GM12878 (cell line): Measurements from ENCODE around the gene RCOR2. TPM values are rescaled to one million over a fixed set of nuclear protein-coding genes. Genes with fewer than 3 reads are reported as not detected.

Experiments
- ATAC-seq: fragments of 200-7000 bp; cut with Tn5 transposase; 3 replicates; pipeline ENCODE4 v1.9.1; 2020; ENCODE audit warnings: mild to moderate bottlenecking, moderate library complexity
- BruUV-seq: library from RNA; stranded (reverse); fragments of 400-500 nt; replicated peaks from 2 replicates; lab custom pipeline; 2021; lab: Mats Ljungman, UMichigan
- CTCF ChIA-PET: fragments of 300-600 bp; sonication (Branson Sonifier 250); formaldehyde crosslinking; extraction: SDS; loops from one replicate; lab custom pipeline; 2021; ENCODE audit warnings: inconsistent platforms; lab: Yijun Ruan, JAX
- POLR2A ChIA-PET: fragments of 350-600 bp; formaldehyde crosslinking; extraction: SDS; loops from one replicate; lab custom pipeline; 2021; ENCODE audit warnings: inconsistent platforms; lab: Charles Lee
- RAD21 ChIA-PET: fragments of 300-600 bp; sonication (Branson Sonifier 250); formaldehyde crosslinking; loops from one replicate; lab custom pipeline; 2023; ENCODE audit warnings: antibody characterized with exemption; ENCODE audit not compliant: unreplicated experiment; lab: Charles Lee
- SMC1A ChIA-PET: fragments of 300-600 bp; sonication (Branson Sonifier 250); formaldehyde crosslinking; loops from one replicate; lab custom pipeline; 2023; ENCODE audit not compliant: unreplicated experiment, uncharacterized antibody; lab: Charles Lee
- DNase-seq: peaks from one replicate; pipeline ENCODE4 v3.0.0-alpha.2; 2011; ENCODE audit warnings: low read depth, low spot score
- FAIRE-seq: peaks from 3 replicates; lab custom pipeline; 2011; peaks lifted over from hg19 to GRCh38; lab: Jason Lieb, UNC
- H2AFZ ChIP-seq: 2 replicates; pipeline ENCODE4 v1.6.0; 2011; ENCODE audit warnings: low read depth, low read length, control low read depth; ENCODE audit not compliant: control insufficient read depth
- H3K27ac ChIP-seq: 2 replicates; pipeline ENCODE4 v1.5.1; 2011; ENCODE audit warnings: control low read depth; ENCODE audit not compliant: control insufficient read depth, insufficient read depth
- H3K27me3 ChIP-seq, 2 experiments: replicated peaks in 1 of 2; 2 replicates each; pipeline versions ENCODE4 v1.6.0 to v1.6.1; 2011; ENCODE audit warnings: low read length in 1 of 2; ENCODE audit not compliant: control insufficient read depth in 2 of 2, insufficient read depth in 2 of 2
- H3K36me3 ChIP-seq, 2 experiments: 2 replicates each; pipeline ENCODE4 v1.5.1; 2011; ENCODE audit warnings: low read length in 1 of 2; ENCODE audit not compliant: control insufficient read depth in 2 of 2, insufficient read depth in 2 of 2
- H3K4me1 ChIP-seq: 2 replicates; pipeline ENCODE4 v1.6.1; 2011; ENCODE audit warnings: mild to moderate bottlenecking, low read length, moderate library complexity, mixed read lengths; ENCODE audit not compliant: control insufficient read depth, insufficient read depth
- H3K4me2 ChIP-seq: 2 replicates; pipeline ENCODE4 v1.6.0; 2011; ENCODE audit warnings: control low read depth; ENCODE audit not compliant: control insufficient read depth, insufficient read depth
- H3K4me3 ChIP-seq: fragments of 200-600 bp; sonication (generic); 2 replicates; pipeline ENCODE4 v1.5.1; 2016
- H3K79me2 ChIP-seq: 2 replicates; pipeline ENCODE4 v1.6.0; 2011; ENCODE audit warnings: low read length; ENCODE audit not compliant: control insufficient read depth, insufficient read depth
- H3K9ac ChIP-seq: 2 replicates; pipeline ENCODE4 v1.8.0; 2011; ENCODE audit warnings: low read length, control low read depth, mixed read lengths; ENCODE audit not compliant: control insufficient read depth, insufficient read depth
- H3K9me3 ChIP-seq: replicated peaks from 3 replicates; pipeline ENCODE4 v1.5.1; 2011; ENCODE audit warnings: mild to moderate bottlenecking, low read length; ENCODE audit not compliant: control insufficient read depth, insufficient read depth
- H4K20me1 ChIP-seq: 2 replicates; pipeline ENCODE4 v1.6.0; 2011; ENCODE audit not compliant: control insufficient read depth, insufficient read depth
- CBX5 ChIP-seq: sonication (generic); IDR thresholded peaks from 2 replicates; pipeline ENCODE4 v1.6.1; 2016; ENCODE audit warnings: low read depth, moderate library complexity, mild to moderate bottlenecking, inconsistent platforms
- CHD2 ChIP-seq: IDR thresholded peaks from 2 replicates; pipeline ENCODE4 v1.6.1; 2011; ENCODE audit warnings: low read depth, low read length, improper control_type of control experiment, borderline replicate concordance
- DPF2 ChIP-seq: fragments of 450-650 bp; IDR thresholded peaks from 2 replicates; pipeline ENCODE4 v1.6.1; 2017; ENCODE audit warnings: mild to moderate bottlenecking
- EGR1 ChIP-seq, 2 experiments: IDR thresholded peaks; 1 replicate in 1 of 2; 2 replicates in 1 of 2; pipeline ENCODE4 v1.6.1; 2011 to 2012; ENCODE audit warnings: low read depth in 2 of 2, low read length in 2 of 2, borderline replicate concordance in 1 of 2, mild to moderate bottlenecking in 1 of 2, moderate library complexity in 1 of 2
- EZH2 ChIP-seq: IDR thresholded peaks from 2 replicates; pipeline ENCODE4 v1.6.1; 2012; ENCODE audit warnings: low read depth, mild to moderate bottlenecking, control low read depth, inconsistent platforms, low read length, borderline replicate concordance; ENCODE audit not compliant: control insufficient read depth
- HDGF ChIP-seq: fragments of 450-650 bp; IDR thresholded peaks from 2 replicates; pipeline ENCODE4 v1.6.1; 2016; ENCODE audit warnings: antibody characterized with exemption
- NFXL1 ChIP-seq: fragments of 450-650 bp; IDR thresholded peaks from 2 replicates; pipeline ENCODE4 v1.6.1; 2017; ENCODE audit warnings: antibody characterized with exemption, mild to moderate bottlenecking, borderline replicate concordance
- NRF1 ChIP-seq: conservative IDR thresholded peaks from 2 replicates; pipeline ENCODE4 v1.6.1; 2011; ENCODE audit warnings: mild to moderate bottlenecking, low read depth, low read length, improper control_type of control experiment
- POLR2A ChIP-seq: IDR thresholded peaks from 2 replicates; pipeline ENCODE4 v1.6.1; 2011; ENCODE audit warnings: low read depth, mild to moderate bottlenecking, low read length
- POLR2AphosphoS5 ChIP-seq: IDR thresholded peaks from 2 replicates; pipeline ENCODE4 v1.6.1; 2011; ENCODE audit warnings: mild to moderate bottlenecking, low read length, inconsistent platforms
- SREBF2 ChIP-seq: IDR thresholded peaks from 2 replicates; pipeline ENCODE4 v1.6.1; 2012; ENCODE audit warnings: mild to moderate bottlenecking, low read length
- SUPT20H ChIP-seq: IDR thresholded peaks from 2 replicates; pipeline ENCODE4 v1.6.1; 2011; ENCODE audit warnings: low read depth, mild to moderate bottlenecking, low read length, moderate library complexity, borderline replicate concordance; ENCODE audit not compliant: control insufficient read depth
- WGBS: methylation state at CpG from one replicate; pipeline ENCODE4 v1.1.6; 2016; ENCODE audit warnings: low lambda C conversion rate; ENCODE audit not compliant: insufficient replicate concordance, insufficient coverage; ENCODE audit errors: missing lambda C conversion rate; 5-methylcytosine and 5-hydroxymethylcytosine counted together
- in situ Hi-C: fragments of 300-500 bp; cut with MboI; formaldehyde crosslinking; loops from 9 replicates; pipeline ENCODE4 v1.14.3; 2018; ENCODE audit warnings: mixed read lengths
- intact Hi-C: fragments of 100-400 bp; cut with micrococcal nuclease; formaldehyde crosslinking; loops from one replicate; pipeline ENCODE4 v1.14.2; 2022; ENCODE audit not compliant: unreplicated experiment
- polyA plus RNA-seq, 11 experiments: library from polyadenylated mRNA; depleted of rRNA in 4 of 11; unstranded in 6 of 11; stranded (reverse) in 5 of 11; fragments of >200 nt; fragmentation: Nextera tagmentation in 4 of 11; fragmentation: Illumina TruSeq in 1 of 11; extraction: Ambion mirVana in 4 of 11; extraction: Trizol in 1 of 11; gene quantifications; 1 replicate in 1 of 11; 2 replicates in 10 of 11; pipeline versions ENCODE4 v1.2.1 to v1.2.3, GENCODE V29; 2011 to 2016; ENCODE audit warnings: inconsistent platforms in 2 of 11, missing spikeins in 2 of 11, low read depth in 1 of 11
- total RNA-seq, 4 experiments: library from RNA; depleted of rRNA in 3 of 4; stranded (reverse); fragments of >200 nt in 3 of 4; fragmentation: Illumina TruSeq in 1 of 4; extraction: Trizol in 1 of 4; gene quantifications; 2 replicates each; pipeline versions ENCODE4 v1.2.1 to v1.2.3, GENCODE V29; 2013 to 2021
- TF ChIP-seq, protein P1 (sequence below): fragments of 450-650 bp; IDR thresholded peaks from 2 replicates; pipeline ENCODE4 v1.6.1; 2017; ENCODE audit warnings: borderline replicate concordance
- TF ChIP-seq, protein P2 (sequence below): fragments of 450-650 bp; IDR thresholded peaks from 2 replicates; pipeline ENCODE4 v1.6.1; 2018; ENCODE audit warnings: mild to moderate bottlenecking, low read depth, moderate library complexity; ENCODE audit not compliant: partially characterized antibody

The RCOR2 gene
- total and polyA plus RNA-seq, 10 of the 15 experiments (the other 5 are each of a cell fraction or from before 2014, with no cell fraction given): 0.06 to 0.32 (median 0.17) TPM; not detected in 5

GRCh38 chr11:63872800-63873197 lies 44.2 kb downstream of the RCOR2 start:
- Histone ChIP-seq H3K4me2 (no peak overlapping the region), H3K9me3 (no peaks in the 10 kb centered on the region), H3K4me3 (no peak overlapping the region), H3K9ac (no peak overlapping the region), H3K36me3 (peaks cover 8 to 13% of the 10 kb centered on the region in 2 experiments), H3K4me1 (peaks cover 32% of the 10 kb centered on the region), H4K20me1 (peaks cover 4% of the 10 kb centered on the region; the same call in 1 of the 2 replicates), H3K27ac (no peak overlapping the region), H3K79me2 (peaks cover 61% of the 10 kb centered on the region), H2AFZ (no peak overlapping the region), H3K27me3 (no peaks in the 10 kb centered on the region)
- in situ Hi-C loops: no loop called here
- FAIRE-seq (no peak), ATAC-seq (no peak), DNase-seq (no peak)
- 98% methylated on average over 4 of the region's 5 CpGs for WGBS
- intact Hi-C loops: loop anchor here (1.0 kb wide), 1 partner anchor 32 kb away; no protein-coding TSS in a partner anchor
- TF ChIP-seq CBX5 (no peak), POLR2A (no peak), HDGF (no peak), EGR1 (IDR thresholded peaks at IDR 0.05; ENCODE audit: borderline replicate concordance in 1 of 2, low read depth in 2 of 2, low read length in 2 of 2) (no peak), SUPT20H (no peak), EZH2 (no peak), SREBF2 (no peak), POLR2AphosphoS5 (no peak), NFXL1 (no peak), DPF2 (no peak), CHD2 (no peak), NRF1 (no peak)
- TF ChIP-seq, protein P1, sequence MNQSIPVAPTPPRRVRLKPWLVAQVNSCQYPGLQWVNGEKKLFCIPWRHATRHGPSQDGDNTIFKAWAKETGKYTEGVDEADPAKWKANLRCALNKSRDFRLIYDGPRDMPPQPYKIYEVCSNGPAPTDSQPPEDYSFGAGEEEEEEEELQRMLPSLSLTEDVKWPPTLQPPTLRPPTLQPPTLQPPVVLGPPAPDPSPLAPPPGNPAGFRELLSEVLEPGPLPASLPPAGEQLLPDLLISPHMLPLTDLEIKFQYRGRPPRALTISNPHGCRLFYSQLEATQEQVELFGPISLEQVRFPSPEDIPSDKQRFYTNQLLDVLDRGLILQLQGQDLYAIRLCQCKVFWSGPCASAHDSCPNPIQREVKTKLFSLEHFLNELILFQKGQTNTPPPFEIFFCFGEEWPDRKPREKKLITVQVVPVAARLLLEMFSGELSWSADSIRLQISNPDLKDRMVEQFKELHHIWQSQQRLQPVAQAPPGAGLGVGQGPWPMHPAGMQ: no peak
- TF ChIP-seq, protein P2, sequence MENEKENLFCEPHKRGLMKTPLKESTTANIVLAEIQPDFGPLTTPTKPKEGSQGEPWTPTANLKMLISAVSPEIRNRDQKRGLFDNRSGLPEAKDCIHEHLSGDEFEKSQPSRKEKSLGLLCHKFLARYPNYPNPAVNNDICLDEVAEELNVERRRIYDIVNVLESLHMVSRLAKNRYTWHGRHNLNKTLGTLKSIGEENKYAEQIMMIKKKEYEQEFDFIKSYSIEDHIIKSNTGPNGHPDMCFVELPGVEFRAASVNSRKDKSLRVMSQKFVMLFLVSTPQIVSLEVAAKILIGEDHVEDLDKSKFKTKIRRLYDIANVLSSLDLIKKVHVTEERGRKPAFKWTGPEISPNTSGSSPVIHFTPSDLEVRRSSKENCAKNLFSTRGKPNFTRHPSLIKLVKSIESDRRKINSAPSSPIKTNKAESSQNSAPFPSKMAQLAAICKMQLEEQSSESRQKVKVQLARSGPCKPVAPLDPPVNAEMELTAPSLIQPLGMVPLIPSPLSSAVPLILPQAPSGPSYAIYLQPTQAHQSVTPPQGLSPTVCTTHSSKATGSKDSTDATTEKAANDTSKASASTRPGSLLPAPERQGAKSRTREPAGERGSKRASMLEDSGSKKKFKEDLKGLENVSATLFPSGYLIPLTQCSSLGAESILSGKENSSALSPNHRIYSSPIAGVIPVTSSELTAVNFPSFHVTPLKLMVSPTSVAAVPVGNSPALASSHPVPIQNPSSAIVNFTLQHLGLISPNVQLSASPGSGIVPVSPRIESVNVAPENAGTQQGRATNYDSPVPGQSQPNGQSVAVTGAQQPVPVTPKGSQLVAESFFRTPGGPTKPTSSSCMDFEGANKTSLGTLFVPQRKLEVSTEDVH: no peak
- ChIA-PET CTCF (interaction anchor here (1.0 to 2.8 kb wide), 11 partner anchors 10 to 279 kb away, joined by 3 to 60 read pairs (median 5); partner anchors contain the start of genes MARK2 and ZFTA), POLR2A (interaction anchor here (1.4 kb wide), 1 partner anchor 35 kb away, joined by 4 read pairs; no protein-coding TSS in a partner anchor), RAD21 (interaction anchor here (0.9 to 3.5 kb wide), 5 partner anchors 29 to 73 kb away, joined by 3 to 52 read pairs (median 8); partner anchors contain the start of genes MARK2 and RCOR2), SMC1A (interaction anchor here (0.7 to 2.6 kb wide), 9 partner anchors 11 to 73 kb away, joined by 3 to 49 read pairs (median 5); partner anchors contain the start of gene MARK2)
- no TSS peak for BruUV-seq
